Activated naive CD8-positive, alpha-beta T cell treated with anti-CD3 and anti-CD28 coated beads, Interleukin-2, amount 50 U/mL, for 24 hours (primary cell): ENCODE results near the gene WDTC1.
A peak's percentile ranks its signal among the peaks of the same experiment; 100 is the strongest.

ENCODE experiments used
- ATAC-seq: fragments of 150-1000 bp; cut with Tn5 transposase; one replicate; pipeline ENCODE4 v1.10.0; 2021
- DNase-seq: peaks from one replicate; pipeline ENCODE4 v3.0.0; 2021
- H3K27ac Mint-ChIP-seq: one replicate; pipeline ENCODE4 v1.8.0; 2021; ENCODE audit warnings: mild to moderate bottlenecking, mixed read lengths
- H3K27me3 Mint-ChIP-seq: one replicate; pipeline ENCODE4 v1.8.0; 2021; ENCODE audit warnings: mixed read lengths
- H3K36me3 Mint-ChIP-seq: one replicate; pipeline ENCODE4 v1.8.0; 2021; ENCODE audit warnings: low read depth, mixed read lengths
- H3K4me1 Mint-ChIP-seq: one replicate; pipeline ENCODE4 v1.8.0; 2021; ENCODE audit warnings: mixed read lengths
- H3K4me3 Mint-ChIP-seq: one replicate; pipeline ENCODE4 v1.8.0; 2021; ENCODE audit warnings: mild to moderate bottlenecking, moderate library complexity, mixed read lengths
- H3K9me3 Mint-ChIP-seq: one replicate; pipeline ENCODE4 v1.8.0; 2021; ENCODE audit warnings: mixed read lengths

Gene WDTC1

DNA sequence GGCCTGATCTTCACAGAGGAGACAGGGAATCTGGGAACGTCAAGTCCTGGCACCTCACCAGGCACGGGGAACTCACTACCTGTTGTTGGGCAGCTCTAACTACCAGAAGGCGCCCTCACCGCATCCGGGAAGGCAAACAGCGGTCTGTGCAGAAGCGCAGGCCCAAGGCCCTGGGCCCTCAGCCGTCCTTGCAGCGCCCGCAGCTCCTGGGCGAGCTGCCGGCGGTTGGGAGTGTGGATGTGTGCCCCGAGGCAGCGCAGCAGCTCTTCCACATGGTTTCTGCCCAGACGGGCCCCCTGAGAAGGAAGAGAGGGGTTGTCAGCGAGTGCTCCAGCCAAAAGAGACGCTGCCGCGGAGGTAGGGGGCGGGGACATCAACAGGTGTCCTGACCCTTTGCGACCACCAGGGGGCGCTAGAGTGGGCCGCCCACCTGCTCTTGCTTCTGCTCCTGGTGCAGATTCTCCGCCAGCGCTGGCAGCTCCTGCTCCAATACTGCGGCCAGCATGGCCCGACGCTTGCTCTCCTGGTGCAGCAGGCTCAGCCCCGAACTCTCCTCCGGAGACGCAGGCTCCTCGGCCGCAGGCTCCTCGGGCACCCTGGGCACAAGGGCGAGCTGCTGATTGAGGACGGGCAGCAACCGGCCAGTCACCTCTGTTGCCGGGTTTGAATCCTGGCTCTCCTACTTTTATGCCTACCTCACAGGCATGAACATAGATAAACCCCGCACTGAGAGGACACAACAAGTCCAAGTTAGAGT, 123.0 kb downstream of the WDTC1 start:
- ATAC-seq (peak; percentile 48), DNase-seq (peak; percentile 85)
- peak overlapping the region; percentile 67 for H3K4me3 Mint-ChIP-seq
- peak overlapping the region; percentile 73 for H3K27ac Mint-ChIP-seq
- H3K9me3 Mint-ChIP-seq, result no peaks in the 10 kb centered on the region
- peaks cover 46% of the 10 kb centered on the region for H3K4me1 Mint-ChIP-seq
- peaks cover 6% of the 10 kb centered on the region for H3K27me3 Mint-ChIP-seq
- H3K36me3 Mint-ChIP-seq, result no peaks in the 10 kb centered on the region
